Heart right ventricle (tissue), 16 donors: ENCODE results near the gene SELENOI. TPM values are rescaled to one million over a fixed set of nuclear protein-coding genes. Genes with fewer than 3 reads are reported as not detected.
A peak's percentile ranks its signal among the peaks of the same experiment; 100 is the strongest.

ENCODE experiments used
- ATAC-seq, 8 donors: fragments of 200-7000 bp; cut with Tn5 transposase; one replicate each; pipeline ENCODE4 v1.9.1; 2020; ENCODE audit warnings: mild to moderate bottlenecking in 8 of 8, moderate library complexity in 8 of 8, moderate number of reproducible peaks in 1 of 8
- DNase-seq, 2 donors: peaks; one replicate each; pipeline ENCODE4 v3.0.0-alpha.2; 2020
- H3K27ac ChIP-seq, 10 donors: fragments of 200-600 bp; sonication (generic) in 2 of 10; one replicate each; pipeline versions ENCODE4 v1.5.0 to v1.8.0; 2020 to 2022; ENCODE audit warnings: mild to moderate bottlenecking in 3 of 10
- H3K27me3 ChIP-seq, 7 donors: fragments of 200-600 bp; one replicate each; pipeline ENCODE4 v1.8.0; 2021 to 2022; ENCODE audit warnings: mild to moderate bottlenecking in 2 of 7
- H3K36me3 ChIP-seq, 9 donors: fragments of 200-600 bp; sonication (generic) in 1 of 9; one replicate each; pipeline versions ENCODE4 v1.5.0 to v1.8.0; 2020 to 2022; ENCODE audit warnings: mild to moderate bottlenecking in 2 of 9
- H3K4me1 ChIP-seq, 9 donors: fragments of 200-600 bp; sonication (generic) in 1 of 9; one replicate each; pipeline versions ENCODE4 v1.5.0 to v1.8.0; 2020 to 2022; ENCODE audit warnings: mild to moderate bottlenecking in 4 of 9
- H3K4me3 ChIP-seq, 10 donors: fragments of 200-600 bp; sonication (generic) in 2 of 10; one replicate each; pipeline versions ENCODE4 v1.5.0 to v1.8.0; 2020 to 2022; ENCODE audit warnings: mild to moderate bottlenecking in 7 of 10, moderate library complexity in 2 of 10
- H3K9me3 ChIP-seq, 11 donors: fragments of 200-600 bp in 10 of 11; sonication (generic) in 2 of 11; one replicate each; pipeline versions ENCODE4 v1.5.0 to v1.8.0; 2013 to 2022; ENCODE audit warnings: mild to moderate bottlenecking in 2 of 11, control low read depth in 1 of 11, moderate library complexity in 1 of 11
- CTCF ChIP-seq, 9 donors: fragments of 200-600 bp; sonication (generic) in 2 of 9; IDR thresholded peaks; one replicate each; pipeline versions ENCODE4 v1.5.0 to v1.8.0; 2021 to 2022; ENCODE audit warnings: antibody characterized with exemption in 9 of 9, mild to moderate bottlenecking in 5 of 9, moderate library complexity in 1 of 9
- WGBS, 2 donors: extraction: QIAGEN DNeasy Blood & Tissue Kit; methylation state at CpG; one replicate each; pipeline ENCODE4 v1.1.7; 2013; ENCODE audit warnings: inconsistent platforms in 1 of 2; 5-methylcytosine and 5-hydroxymethylcytosine counted together
- intact Hi-C, 10 donors: fragments of 100-400 bp; cut with DNase I; formaldehyde crosslinking; loops; one replicate each; pipeline versions ENCODE4 v1.11.1 to v1.14.2; 2022
- polyA plus RNA-seq, 2 donors: library from polyadenylated mRNA; stranded (reverse); fragments of 200-250 nt; gene quantifications; one replicate each; pipeline ENCODE4 v1.2.3, GENCODE V29; 2013
- total RNA-seq, 10 donors: library from RNA; stranded (reverse); fragmentation: NEBNext Ultra II Directional in 3 of 10; extraction: Animal tissue kit (Norgen Biotek cat#: 25700) in 3 of 10; gene quantifications; one replicate each; pipeline versions ENCODE4 v1.2.1 to v1.2.4, GENCODE V29; 2021 to 2023
- donor health status: Arrhythmogenic right ventricular cardiomyopathy.
- donor health status: ischemic (EF 13 %, LVEDD 7.1; RV severe dilation, severe dysfunction).
- donor health status: healthy with polysubstance abuse.
- donor health status: DM: no; HTN: yes; CAD: no.
- donor health status: DM: no; HTN: no; CAD: no.
- donor health status: ischemic (EF 25% LVEDD 6.9; RV normal size, moderate dysfunction).
- donor health status: ischemic (EF 25% LVEDD 5.7; RV mildly dilated, moderate dysfunction).
- donor health status: healthy.
- donor health status: DM: yes; HTN: yes; CAD: no.
- donor health status: Ischemic cardiomyopathy.
- donor health status: ischemic (EF 35%, LVEDD 5.7; RV mildly dilated, moderate dysfunction).
- donor health status: nonischemic (EF 11% LVEDD 7.7; RV severe dilation, severe dysfunction).
- donor health status: DM: yes; HTN: yes; CAD: no.
- donor health status: PGD.
- donor health status: ischemic (EF 29% LVEDD 5.4; RV normal size, mild dysfunction).
- donor health status: nonischemic (EF 23%, LVEDD 6.1; RV moderate dilation, normal function).

The SELENOI gene
- total and polyA plus RNA-seq, 12 donors = 2.4 to 15.8 (median 11.5) TPM

GRCh38 chr2:26444236-26444635 lies 98.3 kb downstream of the SELENOI start:
- intact Hi-C loops = no loop called here
- H3K27me3 ChIP-seq = no peaks in the 10 kb centered on the region
- no peak for TF ChIP-seq CTCF (IDR thresholded peaks at IDR 0.05)
- peaks cover 0 to 3% (median 0%) of the 10 kb centered on the region in 9 donors for H3K4me1 ChIP-seq
- no peak overlapping the region for H3K4me3 ChIP-seq
- 65 to 67% methylated on average over 7 of the region's 7 CpGs for WGBS, 2 donors
- H3K36me3 ChIP-seq = no peaks in the 10 kb centered on the region
- DNase-seq (no peak), ATAC-seq (peak in 6 of 8 donors; percentile 67 to 91 (median 84))
- no peaks in the 10 kb centered on the region for H3K9me3 ChIP-seq
- no peak overlapping the region for H3K27ac ChIP-seq

Other genes with a start within 250 kb of the SELENOI start
- gene GAREM2, start 173.1 kb upstream of the SELENOI start, total RNA-seq = 1 to 10 TPM in 6 of 10 donors, under 1 TPM in 4; 0.55 to 2.3 (median 1.4) TPM
- gene GAREM2, start 173.1 kb upstream of the SELENOI start, polyA plus RNA-seq = under 1 TPM; 0.59 to 0.72 TPM
- 100 to 1,000 TPM; 298 to 686 (median 410) TPM for gene HADHA, start 101.5 kb upstream of the SELENOI start, total RNA-seq
- gene HADHA, start 101.5 kb upstream of the SELENOI start, polyA plus RNA-seq = 100 to 1,000 TPM; 143 to 192 TPM
- 1,000 to 10,000 TPM in 3 of 10 donors, 100 to 1,000 TPM in 7; 740 to 1,542 (median 874) TPM for gene HADHB, start 101.2 kb upstream of the SELENOI start, total RNA-seq
- gene HADHB, start 101.2 kb upstream of the SELENOI start, polyA plus RNA-seq = 100 to 1,000 TPM; 256 to 437 TPM
- under 1 TPM in 1 of 10 donors, not detected in 9; 0.72 TPM for gene ADGRF3, start 646 bp downstream of the SELENOI start, total RNA-seq
- under 1 TPM in 1 of 2 donors, not detected in 1; 0.03 TPM for gene ADGRF3, start 646 bp downstream of the SELENOI start, polyA plus RNA-seq
- gene DRC1, start 55.8 kb downstream of the SELENOI start, total RNA-seq = under 1 TPM in 3 of 10 donors, not detected in 7; 0.17 to 0.37 (median 0.23) TPM
- gene DRC1, start 55.8 kb downstream of the SELENOI start, polyA plus RNA-seq = under 1 TPM in 1 of 2 donors, not detected in 1; 0.06 TPM
- gene OTOF, start 132.0 kb downstream of the SELENOI start, total RNA-seq = under 1 TPM in 3 of 10 donors, not detected in 7; 0.05 to 0.25 (median 0.10) TPM
- gene OTOF, start 132.0 kb downstream of the SELENOI start, polyA plus RNA-seq = under 1 TPM in 1 of 2 donors, not detected in 1; 0.03 TPM